ENCODE measurements around the gene NUP54. TPM values are rescaled to one million over a fixed set of nuclear protein-coding genes. Genes with fewer than 3 reads are reported as not detected.

Gene NUP54
- total and polyA plus RNA-seq, 2 of the 8 experiments (the other 6 are each of a cell fraction or from before 2014, with no cell fraction given), result 51.4 to 103 TPM

- TF ChIP-seq CHD7 (IDR thresholded peaks at IDR 0.05; ENCODE audit: insufficient replicate concordance, low read length) (no peak), JUN (IDR thresholded peaks at IDR 0.05; ENCODE audit: low read depth, low read length) (no peak), SAP30 (IDR thresholded peaks at IDR 0.05; ENCODE audit: insufficient read depth, insufficient replicate concordance, low read length) (no peak), RAD21 (IDR thresholded peaks at IDR 0.05 in 1 of 2, conservative IDR thresholded peaks at IDR 0.05 in 1 of 2; ENCODE audit: low read depth in 2 of 2, low read length in 2 of 2) (no peak), BRCA1 (IDR thresholded peaks at IDR 0.05; ENCODE audit: low read depth, low read length) (no peak), ATF3 (IDR thresholded peaks at IDR 0.05; ENCODE audit: insufficient read depth, low read depth, low read length) (no peak)
These were observed 39.0 kb upstream of the NUP54 start (continued) for GRCh38 chr4:76187152-76187551.

Data from H1 (cell line).